T-helper 17 cell (primary cell): ENCODE data around the gene GPC5. TPM values are rescaled to one million over a fixed set of nuclear protein-coding genes. Genes with fewer than 3 reads are reported as not detected.
"Not testable (repeated sequence)": the region's sequence is repeated elsewhere in the genome, so short reads cannot be mapped to it uniquely, and the experiment has no call there.

Experiments
- ATAC-seq: fragments of 150-1000 bp; cut with Tn5 transposase; 2 replicates; pipeline ENCODE4 v1.10.0; 2021; ENCODE audit warnings: mild to moderate bottlenecking, moderate library complexity
- DNase-seq, 3 donors: peaks; one replicate each; pipeline versions ENCODE4 v3.0.0 to v3.0.0-alpha.2; 2020 to 2021
- H3K9me3 ChIP-seq: one replicate; pipeline ENCODE4 v1.7.0; 2013; ENCODE audit warnings: low read length, mild to moderate bottlenecking; ENCODE audit not compliant: control insufficient read depth, poor library complexity, severe bottlenecking
- H3K27ac Mint-ChIP-seq: one replicate; pipeline ENCODE4 v1.8.0; 2022; ENCODE audit warnings: mild to moderate bottlenecking, moderate library complexity, mixed read lengths
- H3K27me3 Mint-ChIP-seq: one replicate; pipeline ENCODE4 v1.8.0; 2022; ENCODE audit warnings: mixed read lengths
- H3K36me3 Mint-ChIP-seq: one replicate; pipeline ENCODE4 v1.8.0; 2022; ENCODE audit warnings: low read depth, mixed read lengths
- H3K4me1 Mint-ChIP-seq: one replicate; pipeline ENCODE4 v1.8.0; 2022; ENCODE audit warnings: mild to moderate bottlenecking, mixed read lengths
- H3K4me3 Mint-ChIP-seq: one replicate; pipeline ENCODE4 v1.8.0; 2022; ENCODE audit warnings: mild to moderate bottlenecking, moderate library complexity, mixed read lengths
- total RNA-seq, 4 donors: library from RNA in 2 of 4; stranded (reverse) in 2 of 4; gene quantifications; one replicate each; pipeline ENCODE4 v1.2.3 and lab custom pipeline; 2022 to 2026

The GPC5 gene
- total RNA-seq, 2 donors from 2014 or later = 1.1 TPM; not detected in 1

- H3K9me3 ChIP-seq = no peaks in the 10 kb centered on the region
- DNase-seq = no peak
- Mint-ChIP-seq H3K4me1 (no peaks in the 10 kb centered on the region), H3K27ac (no peak overlapping the region), H3K27me3 (no peaks in the 10 kb centered on the region), H3K4me3 (no peak overlapping the region), H3K36me3 (no peaks in the 10 kb centered on the region)
- no peak for ATAC-seq
Observed at GRCh38 chr13:92656648-92657047, 1258.2 kb downstream of the GPC5 start.

- H3K36me3 Mint-ChIP-seq = no peaks in the 10 kb centered on the region
- no peak for ATAC-seq
Observed at GRCh38 chr13:92657565-92657964, 1259.1 kb downstream of the GPC5 start.

GRCh38 chr13:92658293-92658692, 1259.9 kb downstream of the GPC5 start:
- Mint-ChIP-seq H3K27me3 (no peaks in the 10 kb centered on the region), H3K4me1 (no peaks in the 10 kb centered on the region), H3K36me3 (no peaks in the 10 kb centered on the region), H3K4me3 (no peak overlapping the region), H3K27ac (no peak overlapping the region)
- no peaks in the 10 kb centered on the region for H3K9me3 ChIP-seq
- no peak for ATAC-seq
- no peak for DNase-seq

More at GRCh38 chr13:92657565-92657964, 1259.1 kb downstream of the GPC5 start:
- Mint-ChIP-seq H3K4me3 (no peak overlapping the region), H3K27ac (no peak overlapping the region), H3K27me3 (no peaks in the 10 kb centered on the region), H3K4me1 (no peaks in the 10 kb centered on the region)
- H3K9me3 ChIP-seq = no peaks in the 10 kb centered on the region
- no peak for DNase-seq

- H3K4me3 Mint-ChIP-seq = no peak overlapping the region
- no peaks in the 10 kb centered on the region for H3K9me3 ChIP-seq
- ATAC-seq = no peak
- H3K36me3 Mint-ChIP-seq = no peaks in the 10 kb centered on the region
- H3K4me1 Mint-ChIP-seq = no peaks in the 10 kb centered on the region
- H3K27me3 Mint-ChIP-seq = no peaks in the 10 kb centered on the region
- DNase-seq = no peak
- no peak overlapping the region for H3K27ac Mint-ChIP-seq
Observed at GRCh38 chr13:92661406-92661805, 1263.0 kb downstream of the GPC5 start.

- ATAC-seq (no peak), DNase-seq (no peak)
- H3K9me3 ChIP-seq = no peaks in the 10 kb centered on the region
- H3K27ac Mint-ChIP-seq = no peak overlapping the region
- no peaks in the 10 kb centered on the region for H3K4me1 Mint-ChIP-seq
- H3K36me3 Mint-ChIP-seq = no peaks in the 10 kb centered on the region
- no peak overlapping the region for H3K4me3 Mint-ChIP-seq
- no peaks in the 10 kb centered on the region for H3K27me3 Mint-ChIP-seq
Observed at GRCh38 chr13:92668157-92668556, 1269.7 kb downstream of the GPC5 start.

- ATAC-seq (no peak), DNase-seq (no peak)
- no peaks in the 10 kb centered on the region for H3K4me1 Mint-ChIP-seq
- H3K27ac Mint-ChIP-seq = no peak overlapping the region
- H3K36me3 Mint-ChIP-seq = no peaks in the 10 kb centered on the region
- no peaks in the 10 kb centered on the region for H3K9me3 ChIP-seq
- H3K4me3 Mint-ChIP-seq = no peak overlapping the region
- no peaks in the 10 kb centered on the region for H3K27me3 Mint-ChIP-seq
Observed at GRCh38 chr13:92670096-92670495, 1271.7 kb downstream of the GPC5 start.

GRCh38 chr13:92671821-92672220, 1273.4 kb downstream of the GPC5 start:
- H3K27ac Mint-ChIP-seq = no peak overlapping the region
- H3K4me1 Mint-ChIP-seq = no peaks in the 10 kb centered on the region
- no peak overlapping the region for H3K4me3 Mint-ChIP-seq
- no peaks in the 10 kb centered on the region for H3K27me3 Mint-ChIP-seq
- H3K9me3 ChIP-seq = no peaks in the 10 kb centered on the region
- DNase-seq (no peak), ATAC-seq (no peak)
- no peaks in the 10 kb centered on the region for H3K36me3 Mint-ChIP-seq

- H3K36me3 Mint-ChIP-seq = no peaks in the 10 kb centered on the region
- no peak overlapping the region for H3K4me3 Mint-ChIP-seq
- no peak for ATAC-seq
- H3K27me3 Mint-ChIP-seq = no peaks in the 10 kb centered on the region
- DNase-seq = no peak
- H3K27ac Mint-ChIP-seq = no peak overlapping the region
- no peaks in the 10 kb centered on the region for H3K9me3 ChIP-seq
- no peaks in the 10 kb centered on the region for H3K4me1 Mint-ChIP-seq
Observed at GRCh38 chr13:92676246-92676645, 1277.8 kb downstream of the GPC5 start.

- H3K36me3 Mint-ChIP-seq = no peaks in the 10 kb centered on the region
- no peak overlapping the region for H3K4me3 Mint-ChIP-seq
- H3K27ac Mint-ChIP-seq = no peak overlapping the region
- H3K4me1 Mint-ChIP-seq = no peaks in the 10 kb centered on the region
- H3K27me3 Mint-ChIP-seq = no peaks in the 10 kb centered on the region
- ATAC-seq = no peak
- no peaks in the 10 kb centered on the region for H3K9me3 ChIP-seq
- no peak for DNase-seq
Observed at GRCh38 chr13:92677571-92677970, 1279.2 kb downstream of the GPC5 start.

GRCh38 chr13:92679602-92680001, 1281.2 kb downstream of the GPC5 start:
- Mint-ChIP-seq H3K27ac (no peak overlapping the region), H3K4me3 (no peak overlapping the region), H3K36me3 (no peaks in the 10 kb centered on the region), H3K4me1 (no peaks in the 10 kb centered on the region), H3K27me3 (no peaks in the 10 kb centered on the region)
- H3K9me3 ChIP-seq = no peaks in the 10 kb centered on the region
- no peak for DNase-seq
- ATAC-seq = no peak

- DNase-seq (no peak), ATAC-seq (no peak)
- Mint-ChIP-seq H3K27ac (no peak overlapping the region), H3K27me3 (no peaks in the 10 kb centered on the region), H3K36me3 (no peaks in the 10 kb centered on the region), H3K4me1 (no peaks in the 10 kb centered on the region), H3K4me3 (no peak overlapping the region)
- no peaks in the 10 kb centered on the region for H3K9me3 ChIP-seq
Observed at GRCh38 chr13:92681239-92681638, 1282.8 kb downstream of the GPC5 start.

GRCh38 chr13:92682832-92683517, 1284.6 kb downstream of the GPC5 start:
- H3K9me3 ChIP-seq = no peaks in the 10 kb centered on the region
- Mint-ChIP-seq H3K27me3 (no peaks in the 10 kb centered on the region), H3K4me1 (no peaks in the 10 kb centered on the region), H3K4me3 (no peak overlapping the region), H3K36me3 (no peaks in the 10 kb centered on the region), H3K27ac (no peak overlapping the region)
- no peak for DNase-seq
- no peak for ATAC-seq

- H3K9me3 ChIP-seq = no peaks in the 10 kb centered on the region
- no peak for DNase-seq
- Mint-ChIP-seq H3K4me3 (no peak overlapping the region), H3K27ac (no peak overlapping the region), H3K27me3 (no peaks in the 10 kb centered on the region), H3K4me1 (no peaks in the 10 kb centered on the region), H3K36me3 (no peaks in the 10 kb centered on the region)
- ATAC-seq = no peak
Observed at GRCh38 chr13:92694047-92694446, 1295.6 kb downstream of the GPC5 start.

- not testable (repeated sequence) for H3K4me1 Mint-ChIP-seq, H3K36me3 Mint-ChIP-seq, H3K27ac Mint-ChIP-seq, DNase-seq, H3K9me3 ChIP-seq, H3K4me3 Mint-ChIP-seq, ATAC-seq, H3K27me3 Mint-ChIP-seq
Observed at GRCh38 chr13:92695827-92696226, 1297.4 kb downstream of the GPC5 start.
